Kasumi-1 (cell line): ENCODE data around the gene BRD1.
"Not testable (repeated sequence)": the region's sequence is repeated elsewhere in the genome, so short reads cannot be mapped to it uniquely, and the experiment has no call there.

ENCODE experiments used
- DNase-seq, 2 experiments: peaks; one replicate each; lab custom pipeline; 2025; lab: John Stamatoyannopoulos, UW

The BRD1 gene

DNA sequence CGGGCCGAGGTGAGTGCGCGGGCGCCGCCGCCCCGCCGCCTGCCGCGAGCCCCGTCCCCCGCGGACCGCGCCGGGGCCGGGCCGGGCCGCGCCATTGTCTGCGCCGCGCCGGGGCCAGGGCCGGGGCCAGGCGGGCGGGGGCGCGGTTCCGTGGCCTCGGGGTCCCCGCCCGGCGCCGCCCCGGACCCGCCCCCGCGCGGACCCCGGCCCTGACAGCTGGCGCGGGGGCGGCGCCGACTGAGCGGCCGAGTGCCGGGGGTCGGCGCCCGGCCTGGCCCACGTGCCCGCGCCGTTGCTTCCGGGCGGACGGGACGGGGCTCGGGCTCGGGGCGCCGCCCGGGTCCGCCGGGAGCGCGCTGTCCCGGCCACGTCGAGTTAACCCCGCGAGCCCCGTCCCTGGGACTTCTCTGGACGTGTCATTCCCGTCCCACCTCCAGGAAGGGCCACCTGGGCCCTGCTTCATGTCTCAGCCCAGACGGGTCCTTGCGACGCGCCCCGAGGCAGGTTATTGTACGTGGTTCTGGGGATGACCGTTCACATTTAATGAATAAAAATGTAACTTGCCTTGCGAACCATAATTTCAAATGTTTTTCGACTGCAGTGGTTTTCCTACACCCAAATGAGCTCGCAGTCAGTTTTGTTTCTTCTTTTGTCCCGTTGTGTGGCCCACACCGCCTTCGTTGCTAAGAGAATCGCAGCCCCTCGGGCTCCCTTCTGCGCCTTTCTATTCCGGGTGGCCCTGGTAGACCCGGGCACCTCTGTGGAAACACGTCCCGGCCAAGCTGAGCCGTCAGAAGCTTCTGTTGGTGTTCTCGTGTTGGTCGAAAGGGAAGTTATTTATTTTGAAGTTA is 26.5 kb upstream of the BRD1 start:
- DNase-seq: peak; percentile 16 to 25

DNA sequence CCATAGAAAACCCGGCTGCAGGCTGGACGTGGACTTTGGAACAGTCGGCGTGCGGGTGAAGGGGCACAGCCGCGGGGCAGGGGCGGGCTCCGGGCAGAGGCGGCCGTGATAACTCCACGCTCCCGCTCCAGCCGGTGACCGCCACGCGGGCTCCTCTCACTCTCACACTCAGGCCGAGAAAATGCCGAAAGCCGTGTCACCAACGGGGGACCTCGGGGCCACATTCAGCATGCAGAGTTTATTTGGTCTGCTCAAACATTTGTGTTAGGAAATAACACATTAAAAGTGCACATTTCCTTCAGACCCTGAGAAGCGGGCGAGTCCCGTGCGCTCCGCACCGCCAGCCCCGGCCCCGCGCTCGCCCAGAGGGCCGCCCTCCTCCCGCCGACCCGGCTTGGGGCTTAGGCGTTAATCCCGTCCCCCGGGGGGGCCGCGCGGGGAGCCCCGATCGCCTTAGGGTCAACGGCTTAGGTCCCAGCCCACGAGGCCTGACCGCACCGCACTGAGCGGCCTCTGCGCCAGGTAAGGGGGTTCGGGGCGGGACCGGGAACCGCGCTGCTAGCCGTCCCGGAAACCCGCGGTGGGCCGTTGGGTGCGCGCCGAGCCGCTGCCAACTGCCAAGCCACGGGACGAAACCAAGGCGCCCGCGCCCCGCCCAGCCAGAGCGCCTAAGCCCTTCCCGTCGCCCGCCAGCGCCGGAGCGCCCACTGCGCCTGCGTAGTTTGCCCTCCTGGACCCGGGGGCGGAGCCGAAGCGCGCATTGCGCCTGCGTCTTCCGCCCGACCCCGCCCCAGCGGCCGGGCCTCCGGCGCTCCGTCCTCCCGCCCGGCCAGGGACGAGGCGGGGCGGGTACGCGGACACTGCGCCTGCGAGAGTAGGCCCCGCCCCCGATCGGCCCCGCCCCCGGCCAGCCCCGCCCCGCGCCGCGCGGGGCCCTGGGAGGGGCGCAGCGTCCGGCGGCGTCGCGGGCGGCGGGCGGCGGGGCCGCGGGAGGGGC is 25.5 kb upstream of the BRD1 start, which contains the start of gene ZBED4:
Gene ZBED4 (plus strand): TSS at position 947 of the 997 bp plus-strand sequence. CDS start 29,819 bp downstream, outside the sequence.
- peak; percentile 82 to 85 for DNase-seq

DNA sequence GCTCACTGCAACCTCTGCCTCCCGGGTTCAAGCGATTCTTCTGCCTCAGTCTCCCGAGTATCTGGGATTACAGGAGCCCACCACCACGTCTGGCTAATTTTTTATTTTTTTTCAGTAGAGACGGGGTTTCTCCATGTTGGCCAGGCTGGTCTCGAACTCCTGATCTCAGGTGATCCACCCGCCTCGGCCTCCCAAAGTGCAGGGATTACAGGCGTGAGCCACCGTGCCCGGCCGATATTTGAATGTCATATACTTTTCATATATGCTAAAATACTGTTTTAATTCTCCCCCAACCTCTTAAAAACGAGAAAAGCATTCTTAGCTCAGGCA is 24.9 kb upstream of the BRD1 start:
- DNase-seq: not testable (repeated sequence)

DNA sequence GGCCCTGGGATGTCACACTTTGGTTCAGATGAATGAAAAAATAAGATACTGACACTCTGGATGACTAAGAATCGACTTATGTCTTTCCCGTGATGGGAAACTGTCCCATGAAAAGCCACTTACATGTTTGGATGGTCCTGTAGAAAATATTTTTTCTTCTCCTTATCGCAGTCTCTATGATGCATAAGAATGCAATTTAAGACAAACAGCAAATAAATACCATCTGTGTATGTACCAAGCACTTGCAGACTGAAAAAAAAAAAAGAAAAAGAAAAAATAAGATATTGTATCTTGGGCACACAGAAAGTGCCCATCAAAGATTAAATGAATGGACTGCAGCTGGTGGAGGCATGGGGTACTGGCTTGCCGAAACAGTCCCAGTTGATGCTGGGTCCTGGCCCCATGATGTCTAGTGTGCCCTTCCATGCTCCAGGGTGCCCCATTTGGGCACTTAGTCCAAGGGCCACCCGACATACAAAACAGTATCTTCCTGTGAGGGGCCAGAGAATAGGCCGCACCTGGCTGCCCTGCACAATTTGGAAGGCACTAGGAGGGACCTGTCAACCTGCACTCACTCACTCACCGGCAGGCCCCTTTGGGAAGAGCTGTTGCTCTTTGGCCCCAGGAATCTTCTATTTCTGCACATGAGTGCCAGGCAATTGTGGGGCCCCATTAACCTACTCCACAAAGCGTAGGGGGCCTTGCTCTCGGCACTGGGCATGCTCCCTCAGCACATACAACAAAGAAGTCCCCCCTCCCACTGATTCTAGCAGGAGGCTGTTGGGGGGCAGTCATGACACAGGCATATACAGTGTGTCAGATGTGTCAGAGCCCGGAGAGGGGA is 23.5 kb upstream of the BRD1 start:
- DNase-seq: no peak

DNA sequence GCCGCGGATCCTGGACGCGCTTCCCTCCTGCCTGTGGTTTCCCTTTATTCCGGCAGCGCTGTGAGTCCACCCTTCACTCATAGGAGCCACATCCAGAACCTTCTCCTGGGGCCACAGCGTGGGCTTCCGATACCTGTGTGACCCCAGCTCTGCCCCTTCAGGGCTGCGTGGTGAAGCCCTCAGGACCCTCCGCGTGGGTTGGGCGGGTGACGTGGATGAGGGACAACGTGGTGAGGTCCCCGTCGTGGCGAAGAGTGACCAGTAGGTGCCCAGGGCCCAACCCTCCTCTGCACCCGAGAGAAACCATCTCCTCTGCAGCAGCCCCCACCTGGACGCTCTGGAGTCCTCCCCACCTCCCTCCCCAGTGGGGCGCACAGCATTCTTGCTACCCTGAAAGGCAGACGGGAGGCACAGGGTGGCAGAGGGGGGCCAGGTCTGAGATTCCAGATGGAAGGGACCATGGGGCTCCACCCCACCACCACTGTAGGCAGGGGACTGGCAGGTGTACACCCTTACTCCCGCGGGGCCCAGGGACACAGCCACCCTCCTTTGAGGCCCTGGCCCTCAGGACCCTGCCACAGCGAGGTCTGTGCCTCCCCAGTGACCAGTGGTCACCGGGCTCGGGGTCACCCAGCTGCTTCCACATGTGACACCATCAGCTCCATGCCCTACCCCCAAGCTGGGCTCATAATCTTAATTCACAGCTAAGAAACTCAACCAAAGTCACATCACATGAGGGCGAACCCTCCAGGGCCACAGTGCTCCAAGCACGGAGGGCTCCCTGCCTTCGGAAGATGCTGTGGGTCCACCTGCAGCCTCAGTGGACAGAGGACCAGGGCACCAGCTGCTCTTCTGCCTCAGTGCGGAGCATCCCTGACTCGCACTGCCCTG is 22.6 kb upstream of the BRD1 start:
- DNase-seq: no peak

DNA sequence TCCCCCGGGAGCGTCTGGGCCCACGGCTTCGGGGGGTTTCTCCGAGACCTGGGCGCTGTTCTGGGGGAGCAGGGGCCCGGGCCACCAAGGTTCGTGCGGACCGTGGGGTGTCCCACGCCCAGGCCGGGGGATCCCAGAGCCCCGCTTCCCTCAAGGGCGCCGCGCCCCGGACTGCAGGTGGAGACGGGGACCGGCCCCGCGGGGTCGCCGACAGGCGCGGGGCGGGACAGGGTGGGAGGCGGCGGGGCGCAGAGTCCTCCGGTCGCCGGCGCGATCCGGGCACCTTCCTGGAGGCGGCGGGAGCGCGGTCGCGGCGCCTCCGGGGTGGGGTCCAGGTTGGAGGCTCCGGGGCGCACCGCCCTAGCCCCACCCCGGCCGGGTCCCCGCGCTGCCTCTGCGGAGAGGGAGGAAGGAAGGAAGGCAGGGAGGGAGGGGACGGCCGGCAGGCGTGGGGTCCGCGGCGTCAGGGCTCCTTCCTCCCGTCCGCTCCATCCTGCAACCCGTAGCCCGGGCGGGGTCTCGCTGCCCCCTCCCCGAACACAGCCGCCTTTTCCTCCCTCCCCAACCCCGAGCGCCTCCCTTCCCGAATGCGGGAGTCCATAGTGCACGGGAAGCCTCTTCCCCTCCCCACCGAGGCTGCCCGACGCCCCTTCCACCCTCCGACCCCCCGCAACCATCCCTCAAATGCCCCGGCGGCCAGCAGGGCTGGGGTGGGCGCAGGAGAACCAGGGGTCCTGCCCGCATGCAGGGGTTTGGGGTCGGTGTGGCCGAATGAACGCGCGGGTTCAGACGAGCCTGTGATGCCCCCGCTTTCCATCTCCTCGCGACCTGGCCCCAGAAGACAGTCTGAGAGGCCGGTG is 21.7 kb upstream of the BRD1 start:
- no peak for DNase-seq

DNA sequence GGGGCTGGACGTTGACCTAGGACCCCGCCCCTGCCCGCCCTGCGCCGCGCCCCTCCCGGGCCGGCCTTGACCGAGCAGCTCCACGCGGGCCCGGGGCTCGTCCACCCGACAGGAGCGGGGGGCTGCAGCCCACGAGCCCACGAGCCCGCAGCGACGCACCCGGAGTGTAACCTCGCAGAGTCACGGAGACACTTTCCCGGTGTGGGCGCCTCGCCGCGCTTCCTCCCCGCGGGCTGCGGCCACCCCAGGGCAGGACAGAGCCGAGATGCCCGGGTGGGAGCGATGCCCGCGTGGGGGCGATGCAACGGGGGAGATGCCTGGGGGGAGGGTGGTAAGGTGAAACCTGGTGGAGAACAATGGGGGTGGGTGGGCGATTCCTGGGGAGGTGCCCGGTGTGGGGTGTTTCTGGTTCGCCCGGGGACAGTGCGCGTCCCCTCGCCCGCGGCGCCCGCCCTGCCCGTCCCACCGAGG is 21.1 kb upstream of the BRD1 start:
- DNase-seq: no peak

DNA sequence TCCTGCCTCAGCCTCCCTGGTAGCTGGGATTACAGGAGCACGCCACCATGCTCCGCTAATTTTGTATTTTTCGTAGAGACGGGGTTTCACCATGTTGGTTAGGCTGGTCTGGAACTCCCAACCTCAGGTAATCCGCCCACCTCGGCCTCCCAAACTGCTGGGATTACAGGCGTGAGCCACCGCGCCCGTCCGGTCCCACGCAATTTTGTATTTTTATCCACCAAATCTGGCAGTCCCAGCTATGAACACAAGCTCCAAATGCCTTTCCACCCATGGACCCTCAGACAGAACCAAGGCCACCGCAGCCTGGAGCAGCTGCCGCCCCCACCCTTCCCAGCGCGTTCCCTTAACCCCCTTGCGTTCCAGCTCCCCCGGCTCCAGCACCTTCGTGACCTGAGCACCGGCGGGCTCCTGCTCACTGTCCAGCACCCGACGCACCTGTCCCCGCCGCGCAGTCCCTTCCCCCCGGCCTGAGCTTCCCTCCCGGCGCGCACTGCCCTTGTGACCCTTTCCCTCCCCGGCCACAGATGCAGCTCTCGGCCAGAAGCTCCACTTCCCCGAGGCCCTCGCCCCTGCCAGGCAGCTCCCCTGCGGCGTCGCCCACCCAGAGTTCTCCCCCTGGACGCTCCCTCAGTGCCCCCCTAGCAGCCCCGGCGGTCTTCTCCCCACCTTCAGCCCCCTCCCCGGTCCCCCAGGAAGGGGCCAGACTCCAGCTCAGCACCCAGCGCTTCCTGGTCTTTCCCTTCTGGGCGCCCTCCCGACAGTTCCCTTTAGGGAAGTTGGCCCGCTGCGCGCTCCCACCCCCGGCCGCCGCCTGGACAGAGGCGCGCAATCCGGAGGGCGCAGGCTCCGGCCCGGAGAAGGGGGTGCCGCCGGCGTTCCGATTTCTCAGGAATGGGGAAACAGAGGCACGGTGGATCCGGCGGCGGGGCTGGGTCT is 20.3 kb upstream of the BRD1 start:
- peak; percentile 42 to 51 for DNase-seq

DNA sequence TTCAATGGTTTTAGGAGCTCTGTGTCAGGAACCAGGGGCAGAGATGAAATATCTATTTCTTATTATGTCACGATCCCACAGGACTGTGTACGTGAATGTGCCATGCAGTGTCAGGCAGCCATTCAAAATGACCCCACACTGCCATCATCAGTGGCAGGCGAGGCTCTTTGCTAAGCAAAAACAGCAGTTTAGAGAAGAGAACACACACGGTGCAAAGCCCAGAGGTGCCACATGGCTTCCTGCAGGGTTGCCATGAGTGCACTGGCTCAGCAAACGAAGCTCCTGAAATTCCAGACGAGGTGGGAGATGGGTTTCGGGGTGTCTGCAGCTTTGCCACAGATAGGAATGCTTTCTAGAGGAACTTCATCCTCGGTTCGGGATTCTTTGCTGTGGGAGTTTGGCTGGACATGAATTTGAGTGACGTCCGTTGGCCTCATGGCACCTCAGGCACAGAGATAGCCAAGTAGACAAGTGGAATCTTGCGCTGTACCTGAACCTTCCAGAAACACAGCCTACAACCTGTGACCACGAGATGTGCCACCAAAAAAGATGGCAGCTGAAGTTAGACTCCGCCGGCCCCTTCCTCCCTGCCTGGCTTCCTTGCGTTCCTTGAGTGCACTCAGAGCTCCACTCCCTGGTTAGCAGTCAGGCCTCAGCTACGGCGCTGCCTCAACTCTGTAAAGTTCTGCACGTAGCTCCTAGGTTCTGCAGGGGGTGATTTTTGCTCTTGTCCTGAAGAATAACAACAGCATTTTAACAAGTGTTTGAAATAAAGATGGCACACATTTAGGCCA is 18.2 kb upstream of the BRD1 start:
- DNase-seq: no peak

DNA sequence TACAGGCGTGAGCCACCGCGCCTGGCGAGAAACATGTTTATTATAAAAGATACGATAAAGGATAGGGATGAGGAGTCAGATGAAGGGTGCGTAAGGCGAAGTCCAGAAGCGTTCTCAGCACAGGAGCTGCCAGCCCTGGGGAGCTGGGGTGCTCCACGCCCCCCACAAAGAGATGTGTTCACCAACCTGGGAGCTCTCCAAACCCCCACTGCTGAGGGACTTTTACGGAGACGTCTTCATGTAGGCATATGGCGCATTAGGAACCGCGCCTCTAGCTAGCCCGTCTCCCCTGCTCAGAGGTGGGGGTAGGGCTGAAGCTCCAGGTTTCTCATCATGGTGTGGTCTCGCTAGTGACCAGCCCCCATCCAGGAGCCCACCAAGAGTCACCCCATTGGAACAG is 17.6 kb upstream of the BRD1 start:
- DNase-seq: no peak

DNA sequence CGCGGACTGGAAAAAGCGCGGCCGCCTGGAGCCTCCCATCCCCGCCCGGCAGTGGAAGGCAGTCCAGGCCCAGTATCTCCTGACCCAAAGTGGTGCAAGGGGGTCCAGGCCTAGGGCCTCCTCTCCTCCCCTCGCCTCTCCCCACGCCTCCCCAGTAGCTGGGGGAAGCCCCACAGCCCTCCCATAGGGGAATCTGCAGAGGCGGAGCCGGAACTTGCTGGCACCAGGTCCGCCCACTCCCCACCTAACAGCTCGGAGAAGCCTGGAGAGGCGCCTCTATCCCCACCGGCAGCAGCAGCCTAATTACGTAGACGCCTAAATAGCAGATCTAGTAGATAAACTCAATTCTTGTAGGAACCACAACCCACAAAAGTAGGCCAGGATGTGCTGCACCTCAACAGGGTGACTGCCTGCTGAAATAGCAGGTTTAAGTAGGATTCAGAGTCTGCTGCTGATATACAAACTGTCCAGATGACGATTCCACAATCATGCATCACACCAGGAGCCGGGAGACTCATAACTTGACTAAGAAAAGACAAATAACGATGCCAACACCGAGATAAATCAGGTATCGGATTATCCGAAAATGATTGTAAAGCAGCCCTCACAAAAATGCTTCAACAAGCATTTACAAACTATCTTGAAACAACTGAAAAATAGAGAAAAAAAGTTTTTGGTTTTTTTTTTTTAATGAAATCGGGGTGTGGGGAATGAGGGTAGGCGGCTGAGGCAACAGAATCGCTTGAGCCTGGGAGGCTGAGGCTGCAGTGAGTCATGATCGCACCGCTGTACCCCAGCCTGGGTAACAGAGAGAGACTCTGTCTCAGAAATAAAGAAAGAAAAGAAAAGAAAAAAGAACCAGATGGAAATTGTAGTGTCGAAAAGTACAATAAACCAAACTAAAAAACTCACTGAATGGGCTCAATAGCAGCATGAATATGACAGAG is 11.4 kb upstream of the BRD1 start:
- DNase-seq: peak; percentile 71 to 81

DNA sequence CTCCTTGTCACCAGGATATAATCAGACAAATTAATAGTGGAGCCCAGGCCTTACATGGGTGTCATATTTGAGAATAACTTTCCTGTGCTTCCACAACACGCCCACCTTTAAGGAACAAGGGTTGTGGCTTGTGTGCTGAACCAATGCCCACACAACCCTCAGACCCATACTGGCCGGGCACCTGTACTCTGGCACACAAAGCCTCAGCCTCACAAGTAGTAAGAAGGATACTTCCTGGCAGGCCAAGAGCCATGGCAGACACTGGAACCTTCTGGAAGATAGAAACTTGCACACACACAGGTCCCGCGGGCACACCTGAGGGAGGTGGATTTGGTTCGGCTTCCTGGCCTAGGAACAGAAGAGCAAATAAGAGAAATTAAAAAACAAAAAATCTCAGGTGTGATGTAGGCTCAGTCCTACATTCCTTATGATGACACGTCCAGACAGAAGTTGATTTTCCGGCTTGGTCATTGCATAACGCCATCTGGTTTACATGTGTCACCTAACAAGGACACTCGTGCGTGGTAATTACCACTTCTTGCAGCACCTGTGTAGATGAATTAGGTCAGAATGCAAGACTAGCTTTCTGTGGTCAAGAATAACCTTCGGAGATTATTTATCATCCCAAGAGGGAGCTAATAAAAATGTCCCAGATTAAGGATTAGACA is 5.8 kb upstream of the BRD1 start:
- no peak for DNase-seq

DNA sequence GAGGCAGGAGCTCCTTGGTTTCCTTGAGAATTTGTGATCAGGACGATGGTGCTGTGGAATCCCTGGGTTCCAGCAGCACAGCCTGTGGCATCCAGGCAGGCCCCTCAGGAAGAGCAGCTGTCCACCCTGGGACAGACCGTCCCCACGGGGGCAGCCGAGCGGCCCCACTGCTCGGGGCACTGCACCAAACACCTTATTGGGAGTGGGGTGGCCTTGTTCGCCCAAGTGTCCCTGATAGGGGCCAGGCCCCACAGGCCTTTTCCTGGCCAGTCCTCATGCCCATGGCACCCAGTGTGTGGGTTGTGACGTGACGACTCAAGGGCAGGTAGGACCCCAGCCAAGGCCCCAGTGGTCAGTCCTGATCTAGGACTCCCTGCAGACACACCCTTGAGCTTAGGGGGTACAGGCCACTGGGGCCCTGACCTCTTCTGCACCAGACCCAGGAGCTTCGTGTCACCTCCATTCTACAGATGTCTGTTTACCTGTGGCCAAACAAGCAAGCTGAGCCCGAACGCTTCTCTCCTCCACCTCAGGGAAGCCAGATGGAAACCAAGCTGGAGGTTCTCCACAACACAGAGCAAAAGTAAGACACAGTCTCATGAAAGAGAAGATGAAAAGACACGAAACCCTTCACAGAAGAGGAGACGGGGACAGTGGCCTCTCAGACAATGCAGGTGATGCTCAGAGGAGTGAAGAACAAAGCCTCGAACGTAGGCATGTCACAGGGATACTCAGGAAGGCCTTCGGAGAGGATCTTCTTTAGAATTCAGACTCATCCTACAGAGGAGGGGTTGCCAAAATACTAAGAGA is 1.6 kb upstream of the BRD1 start:
- no peak for DNase-seq

DNA sequence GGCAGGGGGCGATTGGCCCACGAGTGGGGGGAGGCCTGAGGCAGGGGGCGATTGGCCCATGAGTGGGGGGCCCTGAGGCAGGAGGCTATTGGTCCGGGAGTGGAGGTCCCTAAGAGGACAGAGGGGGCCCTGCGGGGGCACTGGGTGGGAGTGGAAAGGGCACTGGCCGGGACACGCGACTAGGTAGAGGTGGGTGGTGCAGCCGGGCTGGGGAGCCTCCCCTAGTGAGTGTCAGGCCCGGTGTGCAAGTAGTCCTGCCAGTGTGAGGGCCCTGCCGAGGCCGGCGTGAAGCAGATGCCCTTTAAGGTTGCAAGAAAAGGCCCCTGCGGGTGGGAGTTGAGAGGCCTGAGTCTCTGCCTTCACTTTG is 909 bp upstream of the BRD1 start:
- DNase-seq: no peak

DNA sequence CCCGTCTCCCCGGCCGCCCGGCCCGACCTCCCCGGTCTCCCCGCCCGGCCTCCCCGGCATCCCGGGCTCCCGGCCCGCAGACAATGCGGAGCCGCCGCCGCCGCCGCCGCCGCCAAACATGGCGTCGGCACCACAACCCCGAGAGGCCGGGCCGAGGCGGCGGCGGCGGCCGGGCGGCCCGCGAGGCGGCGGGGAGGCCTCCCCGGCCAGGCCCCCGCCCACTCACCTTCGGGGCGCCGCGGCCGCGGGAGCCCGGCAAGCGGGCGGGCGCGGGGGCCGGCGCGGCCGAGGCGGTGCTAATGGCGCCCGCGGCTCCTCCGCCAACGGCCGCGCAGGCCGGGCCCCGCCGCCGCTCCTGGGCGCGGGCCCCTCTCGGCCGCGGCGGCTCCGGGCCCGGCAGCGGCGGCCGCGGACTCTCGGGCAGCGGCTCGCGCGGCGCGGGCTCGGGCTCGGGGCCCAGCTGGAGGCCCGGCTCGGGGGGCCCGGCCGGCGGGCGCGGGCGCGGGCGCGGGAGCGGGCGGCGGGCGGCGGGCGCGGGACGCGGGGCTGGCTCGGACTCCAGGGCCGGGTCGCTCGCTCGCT is 311 bp downstream of the BRD1 start:
- no peak for DNase-seq
